Measurements from ENCODE around the gene FXYD1.

The FXYD1 gene

DNA sequence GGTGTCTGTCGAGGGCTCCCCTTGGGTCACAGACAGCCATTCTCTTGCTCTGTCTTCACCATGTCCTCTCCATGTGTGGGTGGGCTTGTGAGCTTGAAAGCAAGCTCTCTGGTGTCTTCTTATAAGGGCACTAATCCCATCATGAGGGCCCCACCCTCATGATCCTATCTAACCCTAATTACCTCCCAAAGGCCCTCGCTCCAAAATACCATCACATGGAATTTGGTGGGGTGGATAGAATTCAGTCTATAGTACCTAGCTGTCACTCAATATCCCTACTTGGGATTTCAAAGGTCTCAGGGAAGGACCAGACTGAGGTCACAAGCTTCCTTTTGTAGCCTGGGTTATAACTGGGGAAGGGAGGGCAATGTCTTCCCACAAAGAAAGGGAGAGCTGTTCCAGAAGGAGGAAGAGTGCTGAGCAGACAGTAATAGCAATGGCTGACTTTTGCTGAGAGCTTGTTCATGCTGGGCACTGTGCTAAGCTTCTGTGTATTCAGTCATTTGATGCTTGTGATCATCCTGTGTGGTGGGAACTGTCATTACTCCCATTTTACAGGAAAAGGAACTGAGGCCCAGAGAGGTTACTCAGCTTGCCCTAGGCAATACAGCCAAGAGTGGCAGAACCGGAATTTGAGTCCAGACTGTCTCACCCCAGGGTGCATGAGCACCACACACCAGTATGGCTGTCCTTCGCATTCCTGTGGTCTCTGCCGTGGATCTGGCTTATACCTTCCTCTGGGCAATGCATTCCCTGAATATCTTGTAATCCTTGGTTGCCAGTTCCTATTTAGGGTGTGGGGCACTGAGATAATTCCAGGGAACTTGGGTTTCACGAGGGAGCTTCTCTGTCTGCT, 24.1 kb downstream of the FXYD1 start:
- no peak for DNase-seq (ENCODE audit: low read depth)

DNA sequence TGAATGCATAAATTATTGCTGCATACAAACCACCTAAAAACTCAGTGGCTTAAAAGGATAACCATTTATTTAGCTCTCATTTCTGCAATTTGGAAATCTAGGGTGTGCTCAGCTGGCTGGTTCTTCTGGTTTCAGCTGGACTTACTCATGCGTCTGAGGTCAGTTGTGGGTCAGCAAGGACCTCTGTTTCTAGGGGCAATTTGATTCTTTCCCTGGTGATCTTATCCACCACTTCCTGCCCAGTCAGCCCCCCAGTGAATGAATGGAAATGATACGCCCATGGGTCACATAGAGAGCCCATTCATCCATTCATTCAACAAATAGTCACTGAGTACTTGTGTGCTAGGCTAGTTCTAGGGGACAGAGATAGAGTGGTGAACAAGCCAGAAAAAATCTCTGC, 25.8 kb downstream of the FXYD1 start:
- DNase-seq (ENCODE audit: low read depth), result no peak

DNA sequence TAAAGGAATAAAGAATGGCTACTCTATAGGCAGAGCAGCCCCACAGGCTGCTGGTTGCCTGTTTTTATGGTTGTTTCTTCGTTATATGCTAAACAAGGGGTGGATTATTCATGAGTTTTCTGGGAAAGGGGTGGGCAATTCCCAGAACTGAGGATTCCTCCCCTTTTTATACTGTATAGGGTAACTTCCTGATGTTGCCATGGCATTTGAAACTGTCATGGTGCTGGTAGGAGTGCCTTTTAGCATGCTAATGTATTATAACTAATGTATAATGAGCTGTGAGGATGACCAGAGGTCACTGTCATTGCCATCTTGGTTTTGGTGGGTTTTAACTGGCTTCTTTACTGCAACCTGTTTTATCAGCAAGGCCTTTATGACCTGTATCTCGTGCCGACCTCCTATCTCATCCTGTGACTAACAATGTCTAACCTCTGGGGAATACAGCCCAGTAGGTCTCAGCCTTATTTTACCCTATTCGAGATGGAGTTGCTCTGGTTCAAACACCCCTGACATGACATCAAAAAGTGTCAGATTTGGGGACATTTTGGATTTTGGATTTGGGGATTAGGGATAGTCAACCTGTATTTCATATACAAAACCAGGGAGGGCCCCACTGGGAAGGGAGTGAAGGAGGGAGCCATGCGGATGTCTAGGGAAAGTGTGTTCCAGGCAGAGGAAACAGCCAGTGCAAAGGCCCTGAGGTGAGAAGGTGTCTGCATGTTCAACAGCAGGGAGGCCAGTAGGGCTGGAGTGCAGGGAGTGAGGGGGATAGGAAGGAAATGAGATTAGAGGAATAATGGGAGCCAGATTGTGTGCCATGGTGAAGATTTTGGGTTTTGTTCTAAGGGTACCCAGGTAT, 26.8 kb downstream of the FXYD1 start:
- no peak for DNase-seq (ENCODE audit: low read depth)

DNA sequence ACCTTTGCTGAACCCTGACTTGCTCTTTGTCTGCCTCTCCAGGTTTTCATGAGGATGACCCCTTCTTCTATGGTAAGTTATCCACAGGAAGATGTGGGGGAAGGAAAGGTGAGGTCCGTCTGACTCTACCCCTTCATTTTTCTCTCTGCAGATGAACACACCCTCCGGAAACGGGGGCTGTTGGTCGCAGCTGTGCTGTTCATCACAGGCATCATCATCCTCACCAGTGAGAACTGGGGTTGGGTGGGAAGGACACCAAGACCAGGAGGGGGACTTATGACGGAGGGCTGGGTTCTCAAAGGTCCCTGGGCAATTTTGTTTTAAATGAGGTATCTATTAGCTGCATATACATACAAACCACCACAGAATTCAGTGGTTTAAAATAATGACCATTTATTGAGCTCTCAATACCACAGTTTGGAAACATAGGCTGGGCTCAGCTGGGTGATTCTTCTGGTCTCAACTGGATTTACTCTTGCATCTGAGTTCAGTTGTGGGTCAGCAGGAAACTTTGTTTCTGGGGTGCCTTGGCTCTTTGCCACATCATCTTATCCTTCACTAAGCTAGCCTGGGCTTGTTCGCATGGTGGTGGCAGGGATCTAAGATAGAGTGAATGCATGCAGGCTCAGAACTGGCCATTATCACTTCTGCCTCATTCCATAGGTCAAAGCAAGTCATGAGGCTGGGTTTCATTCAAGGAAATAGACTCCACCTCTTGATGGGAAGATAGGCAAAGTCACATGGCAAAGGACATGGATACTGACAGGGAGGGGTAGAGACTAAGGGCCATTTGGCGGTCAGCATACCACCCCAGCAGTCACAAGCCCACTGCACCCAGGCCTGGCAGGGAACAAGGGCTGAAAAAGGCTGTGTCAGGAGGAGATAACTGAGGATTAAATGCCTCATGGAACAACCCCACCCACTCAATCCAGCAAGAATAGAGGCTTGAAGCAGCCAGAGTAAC, 27.8 kb downstream of the FXYD1 start:
- DNase-seq (ENCODE audit: low read depth), result no peak

DNA sequence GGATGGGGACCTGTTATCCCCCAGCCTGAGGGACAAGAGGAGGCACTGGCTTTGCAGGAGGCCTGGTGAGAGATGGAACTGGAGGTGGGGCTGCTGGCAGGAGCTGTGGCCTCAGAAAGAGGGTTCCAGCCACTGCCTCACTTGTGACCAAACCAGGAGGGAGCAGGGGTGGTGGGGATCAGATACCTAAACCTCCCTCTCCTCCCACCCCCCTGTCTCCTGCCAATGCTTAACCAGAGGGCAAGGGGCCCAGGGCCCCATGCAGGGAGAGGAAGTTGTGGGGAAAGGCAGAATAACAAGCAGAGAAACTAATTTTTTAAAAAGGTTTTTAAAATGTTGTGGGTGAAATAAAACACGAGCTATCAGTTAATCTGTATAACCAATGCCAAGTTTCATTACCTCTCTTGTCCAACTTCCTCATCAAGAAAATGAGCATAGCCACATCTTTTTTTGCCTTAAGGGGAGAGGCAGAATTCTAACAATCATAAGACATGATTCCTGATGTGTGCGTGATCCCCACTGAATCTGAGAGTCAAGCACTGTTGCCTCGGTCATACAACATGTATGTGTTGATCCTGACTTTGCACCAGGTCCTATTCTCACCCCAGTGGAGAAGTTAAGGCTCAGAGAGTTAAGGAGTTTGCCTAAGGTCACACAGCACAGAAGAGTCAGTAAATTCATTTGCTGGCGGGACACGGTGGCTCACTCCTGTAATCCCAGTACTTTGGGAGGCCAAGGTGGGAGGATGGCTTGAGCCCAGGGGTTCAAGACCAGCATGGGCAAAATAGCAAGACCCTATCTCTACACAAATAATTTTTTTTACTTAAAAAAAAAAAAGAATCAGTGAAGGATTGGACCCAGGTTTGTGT, 28.9 kb downstream of the FXYD1 start:
- no peak for DNase-seq (ENCODE audit: low read depth)

DNA sequence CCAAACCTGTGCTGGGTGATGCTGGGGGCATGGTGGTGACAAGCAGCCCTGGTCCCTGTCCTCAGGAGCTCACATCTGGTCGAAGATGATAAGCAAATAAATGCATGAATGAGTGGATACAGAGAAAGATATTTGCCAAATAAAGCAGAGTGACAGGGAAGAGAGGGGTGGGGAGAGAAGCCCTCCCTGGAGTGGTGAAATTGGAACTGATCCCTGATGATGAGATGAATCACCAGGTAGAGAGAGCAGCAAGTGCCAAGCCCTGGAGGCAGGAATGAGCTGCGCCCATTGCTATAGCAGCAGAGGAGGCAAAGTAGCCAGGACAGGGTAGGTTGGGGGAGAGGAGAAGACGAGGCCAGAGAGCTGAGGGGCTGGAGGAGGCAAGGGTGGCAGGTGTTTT, 29.6 kb downstream of the FXYD1 start:
- no peak for DNase-seq (ENCODE audit: low read depth)

DNA sequence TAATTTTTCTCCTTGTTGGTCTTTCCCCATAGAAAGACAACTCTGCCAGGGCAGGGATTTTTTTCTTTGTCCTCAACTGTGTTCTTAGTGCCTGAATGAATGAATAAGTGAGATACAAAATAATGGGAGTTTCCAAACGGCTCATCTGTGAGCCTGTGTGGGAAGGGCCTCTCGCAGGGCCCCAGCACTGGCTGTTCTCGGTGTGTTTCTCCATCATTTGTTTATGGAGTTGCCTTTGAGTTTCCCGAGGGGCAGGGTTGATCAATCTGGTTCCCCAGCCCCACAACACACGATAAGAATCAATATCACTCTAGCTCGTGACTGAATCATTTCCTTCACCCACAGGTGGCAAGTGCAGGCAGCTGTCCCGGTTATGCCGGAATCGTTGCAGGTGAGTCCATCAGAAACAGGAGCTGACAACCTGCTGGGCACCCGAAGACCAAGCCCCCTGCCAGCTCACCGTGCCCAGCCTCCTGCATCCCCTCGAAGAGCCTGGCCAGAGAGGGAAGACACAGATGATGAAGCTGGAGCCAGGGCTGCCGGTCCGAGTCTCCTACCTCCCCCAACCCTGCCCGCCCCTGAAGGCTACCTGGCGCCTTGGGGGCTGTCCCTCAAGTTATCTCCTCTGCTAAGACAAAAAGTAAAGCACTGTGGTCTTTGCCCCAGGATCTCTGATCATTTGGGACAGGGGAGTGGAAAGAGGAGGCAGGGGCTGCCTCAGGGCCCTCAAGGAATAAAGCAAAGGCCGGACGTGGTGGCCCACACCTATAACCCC, 30.8 kb downstream of the FXYD1 start:
- no peak for DNase-seq (ENCODE audit: low read depth)

DNA sequence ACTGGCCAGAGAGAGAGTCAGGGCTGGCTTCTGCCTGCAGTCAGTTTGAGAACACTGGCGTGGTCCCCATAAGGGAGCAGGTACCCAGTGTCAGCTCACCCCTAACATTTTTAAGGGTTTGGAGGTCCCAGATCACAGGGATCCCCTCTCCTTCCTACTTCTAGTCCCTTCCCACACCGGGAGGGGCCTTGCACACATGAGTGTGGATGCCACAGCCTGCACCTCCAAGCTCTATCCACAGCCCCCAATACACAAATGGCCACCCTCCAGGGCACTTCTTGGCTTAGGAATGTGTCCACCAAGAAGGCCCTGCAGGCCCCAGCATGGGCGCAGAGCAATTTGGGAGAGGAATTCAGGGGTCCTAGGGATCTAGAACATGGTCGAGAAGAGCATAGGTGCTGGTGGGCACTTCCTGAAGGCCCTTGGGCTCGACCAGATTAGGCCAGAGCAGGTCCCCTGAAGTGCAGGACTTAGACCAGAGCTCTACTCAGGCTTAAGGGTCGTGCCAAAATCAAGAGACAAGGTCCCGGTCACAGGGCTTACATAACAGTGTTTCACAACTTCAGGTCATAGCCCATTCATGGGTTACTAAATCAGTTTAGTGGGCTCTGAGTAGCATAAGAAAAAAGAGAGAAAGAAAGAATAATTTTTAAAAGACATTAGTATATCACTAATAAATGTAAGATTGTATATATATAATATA, 31.9 kb downstream of the FXYD1 start:
- DNase-seq (ENCODE audit: low read depth), result no peak

DNA sequence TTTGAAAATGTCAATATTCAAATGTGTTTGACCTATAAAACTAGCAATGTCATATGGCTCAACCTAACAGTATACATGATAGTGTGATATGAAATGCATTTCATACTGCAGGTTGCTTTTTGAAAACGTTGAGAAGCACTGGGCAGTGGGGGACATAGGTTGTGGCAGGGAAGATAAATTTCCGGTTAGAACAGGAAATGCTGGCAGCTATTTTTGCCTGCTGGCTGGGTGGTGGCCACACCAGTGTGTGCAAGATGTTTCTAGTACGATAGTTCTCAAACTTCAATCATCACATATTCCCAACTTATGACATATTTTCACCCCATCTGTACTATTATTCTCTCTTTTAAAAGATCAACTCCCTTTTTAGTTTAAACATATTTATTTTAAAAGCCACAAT, 33.1 kb downstream of the FXYD1 start:
- no peak for DNase-seq (ENCODE audit: low read depth)

DNA sequence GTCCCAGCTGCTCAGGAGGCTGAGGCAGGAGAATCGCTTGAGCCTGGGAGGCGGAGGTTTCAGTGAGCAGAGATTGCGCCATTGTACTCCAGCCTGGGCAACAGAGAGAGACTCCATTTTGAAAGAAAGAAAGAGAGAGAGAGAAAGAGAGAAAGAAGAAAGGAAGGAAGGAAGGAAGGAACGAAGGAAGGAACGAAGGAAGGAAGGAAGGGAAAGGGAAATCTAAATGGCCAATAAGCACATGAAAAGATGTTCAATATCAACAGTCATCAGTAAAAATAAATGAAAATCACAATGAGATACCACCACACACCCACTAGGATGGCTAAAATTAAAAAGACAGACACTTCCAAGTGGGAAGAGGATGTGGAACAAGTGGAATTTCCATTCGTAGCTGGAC, 35.6 kb downstream of the FXYD1 start:
- no peak for DNase-seq (ENCODE audit: low read depth)

DNA sequence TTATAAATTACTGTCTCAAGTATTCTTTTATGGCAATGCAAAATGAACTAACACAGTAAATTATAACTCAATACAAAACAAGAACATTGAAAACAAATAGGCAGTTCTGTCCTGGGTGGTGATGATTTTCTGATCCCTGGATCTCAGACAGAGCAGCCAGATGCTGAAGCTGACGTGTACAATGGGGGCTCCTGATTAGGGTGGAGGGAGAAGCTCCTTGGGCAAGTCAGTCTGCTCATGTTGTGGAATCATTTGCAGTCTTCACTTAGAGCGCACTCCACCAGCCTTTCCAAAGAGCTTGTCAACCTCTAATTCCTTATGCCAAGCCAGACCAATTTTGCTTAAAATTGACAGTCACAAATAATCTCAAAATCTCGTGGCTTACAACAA, 37.6 kb downstream of the FXYD1 start:
- DNase-seq (ENCODE audit: low read depth), result no peak

DNA sequence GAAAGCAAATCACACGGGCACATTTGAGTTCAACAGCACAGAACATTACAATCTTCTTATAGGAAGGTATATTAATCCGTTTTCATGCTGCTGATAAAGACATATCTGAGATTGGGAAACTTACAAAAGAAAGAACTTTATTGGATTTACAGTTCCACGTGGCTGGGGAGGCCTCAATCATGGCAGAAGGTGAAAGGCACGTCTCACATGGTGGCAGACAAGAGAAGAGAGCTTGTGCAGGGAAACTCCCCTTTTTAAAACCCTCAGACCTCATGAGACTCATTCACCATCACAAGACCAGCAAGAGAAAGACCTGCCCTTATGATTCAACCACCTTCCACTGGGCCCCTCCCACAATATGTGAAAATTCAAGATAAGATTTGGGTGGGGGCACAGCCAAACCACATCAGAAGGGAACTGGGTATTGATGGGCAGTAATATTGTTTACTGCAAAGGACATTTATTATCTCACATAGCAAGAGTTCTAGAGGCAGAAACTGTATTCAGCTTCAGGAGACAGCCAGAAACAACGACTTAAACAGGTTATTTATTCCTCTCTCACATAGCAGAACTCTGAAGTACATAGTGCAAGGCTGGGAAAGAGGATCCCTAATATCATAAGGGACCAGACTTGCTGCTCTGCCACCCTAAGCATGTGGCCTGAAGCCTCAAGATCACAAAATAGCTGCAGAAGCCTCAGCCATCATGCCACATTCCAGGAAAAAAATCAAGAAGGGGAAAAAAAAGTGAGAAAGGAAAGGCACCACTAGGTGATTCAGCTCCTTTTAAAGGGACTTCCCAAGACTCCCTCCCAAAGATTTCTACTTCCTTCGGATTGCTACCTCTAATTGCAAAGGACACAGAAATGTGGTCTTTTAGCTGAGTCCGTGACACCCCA, 39.0 kb downstream of the FXYD1 start:
- no peak for DNase-seq (ENCODE audit: low read depth)

DNA sequence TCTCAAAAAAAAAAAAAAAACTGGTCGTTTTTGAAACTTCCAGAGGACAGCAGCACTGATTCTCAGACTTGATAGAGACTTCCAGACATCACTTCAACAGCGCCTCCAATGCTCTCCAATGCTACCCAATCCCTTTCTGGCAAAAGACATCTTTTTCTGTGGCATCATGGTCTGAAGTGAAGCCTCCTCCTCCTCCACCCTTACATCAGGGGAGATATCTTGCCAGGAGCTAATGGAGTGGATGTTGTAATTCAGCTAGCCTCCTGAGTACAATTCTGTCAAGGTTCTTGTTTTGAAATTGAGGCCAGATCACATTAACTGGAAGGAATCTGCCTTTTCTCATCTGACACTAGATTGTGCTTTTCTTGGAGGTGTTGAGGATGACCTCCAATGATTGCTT, 40.1 kb downstream of the FXYD1 start:
- no peak for DNase-seq (ENCODE audit: low read depth)

DNA sequence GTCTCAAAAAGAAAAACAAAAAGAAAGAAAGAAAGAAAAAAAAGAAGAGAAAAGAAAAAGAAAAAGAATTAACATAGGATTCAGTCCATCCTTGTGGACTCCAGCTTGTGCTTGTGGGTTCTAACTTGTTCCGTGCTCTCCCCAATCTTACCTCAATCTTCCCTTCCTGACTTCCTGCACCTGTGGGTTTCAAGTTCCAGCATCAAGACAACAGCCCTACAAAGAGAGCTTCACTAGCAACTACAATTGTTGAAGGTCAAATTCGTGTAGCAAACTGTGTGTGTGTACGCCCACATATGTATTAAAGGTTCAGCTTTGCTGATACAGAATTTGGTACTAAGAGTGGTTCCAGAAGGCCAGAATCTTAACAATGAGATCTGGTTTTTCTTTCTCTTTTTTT, 41.2 kb downstream of the FXYD1 start:
- DNase-seq (ENCODE audit: low read depth), result no peak

DNA sequence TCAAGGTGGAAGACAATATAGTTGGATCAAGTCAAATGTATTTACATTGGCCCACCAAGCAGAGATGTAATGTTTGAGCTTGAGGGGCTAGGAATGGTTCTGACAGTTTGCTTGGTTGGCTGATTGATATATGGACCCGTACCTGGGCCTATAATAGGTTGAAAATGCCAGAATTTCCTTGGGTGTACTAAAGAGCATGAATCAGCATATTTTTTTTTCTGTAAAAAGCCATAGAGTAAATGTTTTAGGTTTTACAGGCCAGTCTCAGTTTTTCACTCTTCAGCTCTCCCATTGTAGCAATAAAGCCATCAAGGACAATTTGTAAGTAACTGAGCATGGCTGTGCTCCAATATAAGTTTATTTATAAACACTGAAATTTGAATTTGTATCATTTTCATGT, 42.8 kb downstream of the FXYD1 start:
- no peak for DNase-seq (ENCODE audit: low read depth)

DNA sequence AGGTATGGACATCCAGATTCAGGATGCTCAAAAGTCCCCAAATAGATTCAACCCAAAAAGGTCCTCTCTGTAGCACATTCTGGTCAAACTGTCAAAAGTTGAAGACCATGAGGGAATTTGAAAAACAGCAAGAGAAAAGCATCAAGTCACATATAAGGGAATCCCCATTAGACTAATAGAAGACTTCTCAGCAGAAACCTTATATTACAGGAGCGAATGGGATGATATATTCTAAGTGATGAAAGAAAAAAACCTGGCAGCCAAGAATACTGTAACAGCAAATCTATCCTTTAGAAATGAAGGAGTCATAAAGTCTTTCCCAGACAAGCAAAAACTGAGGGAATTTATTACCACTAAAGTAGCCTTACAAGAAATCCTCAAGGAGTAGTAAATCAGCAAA, 45.6 kb downstream of the FXYD1 start:
- DNase-seq (ENCODE audit: low read depth), result no peak

DNA sequence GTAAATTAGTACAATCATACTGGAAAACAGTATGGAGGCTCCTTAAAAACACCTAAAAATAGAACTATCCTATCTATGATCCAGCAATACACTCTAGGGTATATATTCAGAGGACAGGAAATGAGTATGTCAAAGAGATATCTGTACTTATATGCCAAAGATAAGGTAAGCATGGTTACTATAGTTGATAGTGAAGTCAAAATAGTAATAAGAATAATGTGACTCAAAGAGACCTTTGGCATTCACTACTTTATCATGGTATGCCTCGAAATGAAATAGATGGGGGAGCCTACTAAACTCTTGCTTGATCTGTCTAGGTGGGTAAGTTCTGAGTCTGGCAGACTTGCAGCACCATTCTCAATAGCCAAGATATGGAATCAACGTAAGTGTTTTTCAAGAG, 46.3 kb downstream of the FXYD1 start:
- no peak for DNase-seq (ENCODE audit: low read depth)
